Measurements from ENCODE around the gene CNTNAP2.

CNTNAP2 gene

GRCh38 chr7:148385009-148385682, 2268.5 kb downstream of the CNTNAP2 start:
- no peaks in the 10 kb centered on the region for H3K27me3 ChIP-seq (ENCODE audit: insufficient read depth, insufficient read length)
- H3K4me1 ChIP-seq (ENCODE audit: insufficient read depth, insufficient read length): peaks cover 2% of the 10 kb centered on the region
- peaks cover 5% of the 10 kb centered on the region; the same call in 1 of the 2 replicates for H3K9me3 ChIP-seq (ENCODE audit: insufficient read depth, low read length)
- no peak overlapping the region for H3K9ac ChIP-seq (ENCODE audit: insufficient read length, low read depth)
- no peak for DNase-seq (ENCODE audit: low read depth, low spot score)
- H3K36me3 ChIP-seq (ENCODE audit: insufficient read depth, insufficient read length, low read length): peaks cover 4% of the 10 kb centered on the region
- TF ChIP-seq YY1 (IDR thresholded peaks at IDR 0.05; ENCODE audit: insufficient read depth, insufficient read length): no peak
- no peak for TF ChIP-seq SUZ12 (IDR thresholded peaks at IDR 0.05; ENCODE audit: extremely low read depth, insufficient read depth, insufficient read length)
- no peak for TF ChIP-seq ZNF274 (IDR thresholded peaks at IDR 0.05; ENCODE audit: low read depth, low read length)
- H3K4me3 ChIP-seq (ENCODE audit: insufficient read length, low read depth): no peak overlapping the region

DNA sequence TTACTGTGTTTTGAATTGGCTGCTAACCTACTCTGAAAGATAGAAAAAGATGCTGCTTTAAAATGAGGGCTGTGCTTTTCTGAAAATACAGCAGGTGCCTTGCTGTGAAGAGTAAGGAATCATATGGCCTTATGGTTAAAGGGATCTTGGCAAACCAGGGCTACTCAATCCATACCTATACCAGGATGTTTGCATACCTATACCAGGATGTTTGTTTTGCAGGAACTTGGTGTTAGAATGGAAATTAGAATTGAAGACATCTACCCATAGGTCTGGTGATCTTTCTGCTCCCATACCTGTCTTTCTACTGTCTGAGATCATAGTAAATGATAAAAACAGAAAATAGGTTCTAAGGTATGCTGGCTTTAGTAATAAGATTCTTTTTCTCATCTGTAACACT, 2273.8 kb downstream of the CNTNAP2 start:
- Histone ChIP-seq H3K4me1 (ENCODE audit: insufficient read depth, insufficient read length) (no peaks in the 10 kb centered on the region), H3K9ac (ENCODE audit: insufficient read length, low read depth) (no peak overlapping the region), H3K9me3 (ENCODE audit: insufficient read depth, low read length) (peaks cover 5% of the 10 kb centered on the region; the same call in 1 of the 2 replicates), H3K36me3 (ENCODE audit: insufficient read depth, insufficient read length, low read length) (no peaks in the 10 kb centered on the region), H3K27me3 (ENCODE audit: insufficient read depth, insufficient read length) (no peaks in the 10 kb centered on the region), H3K4me3 (ENCODE audit: insufficient read length, low read depth) (no peak overlapping the region)
- no peak for DNase-seq (ENCODE audit: low read depth, low spot score)
- no peak for TF ChIP-seq SUZ12 (IDR thresholded peaks at IDR 0.05; ENCODE audit: extremely low read depth, insufficient read depth, insufficient read length)
- TF ChIP-seq YY1 (IDR thresholded peaks at IDR 0.05; ENCODE audit: insufficient read depth, insufficient read length): no peak
- TF ChIP-seq ZNF274 (IDR thresholded peaks at IDR 0.05; ENCODE audit: low read depth, low read length): no peak

DNA sequence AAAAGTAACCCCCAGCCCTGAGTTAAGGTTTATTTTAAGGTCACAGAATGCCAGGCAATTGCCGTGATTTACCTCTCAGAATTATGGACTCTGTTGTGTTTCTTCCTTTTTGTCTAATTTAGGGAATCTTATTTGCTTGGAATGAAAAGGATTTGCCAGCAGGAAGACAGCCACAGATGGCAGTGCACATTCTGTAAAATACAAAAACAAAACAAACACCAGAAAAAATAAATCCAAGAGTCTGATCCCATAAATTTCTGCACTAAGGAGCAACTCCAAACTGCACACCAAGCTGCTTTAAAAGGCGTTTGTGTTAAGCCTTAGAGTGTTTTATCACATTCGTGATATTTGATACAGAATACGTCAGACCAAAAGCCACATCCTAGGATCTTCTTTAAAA, 2275.0 kb downstream of the CNTNAP2 start:
- H3K4me3 ChIP-seq (ENCODE audit: insufficient read length, low read depth): no peak overlapping the region
- TF ChIP-seq ZNF274 (IDR thresholded peaks at IDR 0.05; ENCODE audit: low read depth, low read length) (no peak), YY1 (IDR thresholded peaks at IDR 0.05; ENCODE audit: insufficient read depth, insufficient read length) (no peak), SUZ12 (IDR thresholded peaks at IDR 0.05; ENCODE audit: extremely low read depth, insufficient read depth, insufficient read length) (no peak)

GRCh38 chr7:148394582-148394981, 2278.0 kb downstream of the CNTNAP2 start:
- Histone ChIP-seq H3K4me1 (ENCODE audit: insufficient read depth, insufficient read length) (peaks cover 2% of the 10 kb centered on the region), H3K4me3 (ENCODE audit: insufficient read length, low read depth) (no peak overlapping the region), H3K9ac (ENCODE audit: insufficient read length, low read depth) (no peak overlapping the region), H3K27me3 (ENCODE audit: insufficient read depth, insufficient read length) (no peaks in the 10 kb centered on the region), H3K36me3 (ENCODE audit: insufficient read depth, insufficient read length, low read length) (no peaks in the 10 kb centered on the region), H3K9me3 (ENCODE audit: insufficient read depth, low read length) (peaks cover 2% of the 10 kb centered on the region; the same call in 1 of the 2 replicates)
- TF ChIP-seq SUZ12 (IDR thresholded peaks at IDR 0.05; ENCODE audit: extremely low read depth, insufficient read depth, insufficient read length) (no peak), ZNF274 (IDR thresholded peaks at IDR 0.05; ENCODE audit: low read depth, low read length) (no peak), YY1 (IDR thresholded peaks at IDR 0.05; ENCODE audit: insufficient read depth, insufficient read length) (no peak)
- no peak for DNase-seq (ENCODE audit: low read depth, low spot score)

More for the DNA sequence above, 2275.0 kb downstream of the CNTNAP2 start:
- H3K36me3 ChIP-seq (ENCODE audit: insufficient read depth, insufficient read length, low read length): no peaks in the 10 kb centered on the region
- H3K9me3 ChIP-seq (ENCODE audit: insufficient read depth, low read length): peaks cover 5% of the 10 kb centered on the region; the same call in 1 of the 2 replicates
- no peaks in the 10 kb centered on the region for H3K27me3 ChIP-seq (ENCODE audit: insufficient read depth, insufficient read length)
- no peak for DNase-seq (ENCODE audit: low read depth, low spot score)
- no peak overlapping the region for H3K9ac ChIP-seq (ENCODE audit: insufficient read length, low read depth)
- H3K4me1 ChIP-seq (ENCODE audit: insufficient read depth, insufficient read length): peaks cover 2% of the 10 kb centered on the region

DNA sequence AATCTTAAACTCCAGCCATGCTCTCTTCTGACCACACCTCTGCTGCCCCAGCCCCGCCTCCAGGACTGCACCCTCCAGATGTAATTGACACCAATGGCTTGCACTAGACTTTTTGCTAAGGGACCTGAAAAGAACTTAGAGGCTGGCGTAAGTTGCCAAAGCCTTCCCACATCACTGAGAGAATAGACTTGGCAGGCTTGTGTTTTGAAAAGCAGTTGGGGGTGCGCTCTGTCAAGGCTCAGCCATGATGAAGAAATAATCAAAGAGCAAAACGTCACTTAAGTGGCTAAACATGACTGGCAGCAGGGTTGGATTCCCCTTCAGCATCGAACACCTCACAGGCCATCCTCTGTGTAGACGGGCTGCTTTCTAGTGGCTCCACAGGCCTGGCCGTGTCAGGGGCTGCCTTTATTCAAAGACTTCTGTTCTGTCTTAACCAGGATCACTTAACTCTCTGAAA, 2278.8 kb downstream of the CNTNAP2 start:
- Histone ChIP-seq H3K4me3 (ENCODE audit: insufficient read length, low read depth) (no peak overlapping the region), H3K36me3 (ENCODE audit: insufficient read depth, insufficient read length, low read length) (no peaks in the 10 kb centered on the region), H3K9me3 (ENCODE audit: insufficient read depth, low read length) (no peaks in the 10 kb centered on the region), H3K27me3 (ENCODE audit: insufficient read depth, insufficient read length) (no peaks in the 10 kb centered on the region), H3K9ac (ENCODE audit: insufficient read length, low read depth) (no peak overlapping the region), H3K4me1 (ENCODE audit: insufficient read depth, insufficient read length) (peaks cover 2% of the 10 kb centered on the region)
- DNase-seq (ENCODE audit: low read depth, low spot score): no peak
- TF ChIP-seq ZNF274 (IDR thresholded peaks at IDR 0.05; ENCODE audit: low read depth, low read length): no peak
- no peak for TF ChIP-seq YY1 (IDR thresholded peaks at IDR 0.05; ENCODE audit: insufficient read depth, insufficient read length)
- no peak for TF ChIP-seq SUZ12 (IDR thresholded peaks at IDR 0.05; ENCODE audit: extremely low read depth, insufficient read depth, insufficient read length)

GRCh38 chr7:148395990-148396716, 2279.6 kb downstream of the CNTNAP2 start:
- H3K36me3 ChIP-seq (ENCODE audit: insufficient read depth, insufficient read length, low read length): no peaks in the 10 kb centered on the region
- no peak overlapping the region for H3K4me3 ChIP-seq (ENCODE audit: insufficient read length, low read depth)
- no peak for DNase-seq (ENCODE audit: low read depth, low spot score)
- TF ChIP-seq ZNF274 (IDR thresholded peaks at IDR 0.05; ENCODE audit: low read depth, low read length): no peak
- TF ChIP-seq SUZ12 (IDR thresholded peaks at IDR 0.05; ENCODE audit: extremely low read depth, insufficient read depth, insufficient read length): no peak
- no peak for TF ChIP-seq YY1 (IDR thresholded peaks at IDR 0.05; ENCODE audit: insufficient read depth, insufficient read length)
- peaks cover 2% of the 10 kb centered on the region for H3K4me1 ChIP-seq (ENCODE audit: insufficient read depth, insufficient read length)
- H3K27me3 ChIP-seq (ENCODE audit: insufficient read depth, insufficient read length): no peaks in the 10 kb centered on the region
- no peak overlapping the region for H3K9ac ChIP-seq (ENCODE audit: insufficient read length, low read depth)
- H3K9me3 ChIP-seq (ENCODE audit: insufficient read depth, low read length): no peaks in the 10 kb centered on the region

DNA sequence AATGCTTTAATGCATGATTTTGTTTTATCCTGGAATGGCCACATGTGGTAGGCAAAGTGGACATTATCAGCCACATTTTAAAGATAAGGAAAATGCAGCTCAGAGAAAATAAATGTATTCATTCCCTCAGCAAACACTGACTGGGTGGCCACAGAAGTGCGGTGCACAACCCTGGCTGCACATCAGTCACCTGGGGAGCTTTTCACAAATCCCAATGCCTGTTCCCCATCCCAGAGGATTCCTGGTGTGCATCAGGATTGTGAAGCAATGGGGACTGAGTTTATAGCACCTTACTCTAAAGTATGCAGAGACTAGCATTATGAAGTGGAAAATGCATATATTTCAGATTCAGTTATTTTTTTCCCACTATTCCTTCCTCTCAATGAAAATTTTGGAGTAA, 2280.5 kb downstream of the CNTNAP2 start:
- no peaks in the 10 kb centered on the region for H3K27me3 ChIP-seq (ENCODE audit: insufficient read depth, insufficient read length)

More for the DNA sequence above, 2280.5 kb downstream of the CNTNAP2 start:
- no peaks in the 10 kb centered on the region for H3K9me3 ChIP-seq (ENCODE audit: insufficient read depth, low read length)
- no peak for DNase-seq (ENCODE audit: low read depth, low spot score)
- no peak for TF ChIP-seq ZNF274 (IDR thresholded peaks at IDR 0.05; ENCODE audit: low read depth, low read length)
- H3K9ac ChIP-seq (ENCODE audit: insufficient read length, low read depth): no peak overlapping the region
- no peak overlapping the region for H3K4me3 ChIP-seq (ENCODE audit: insufficient read length, low read depth)
- no peaks in the 10 kb centered on the region for H3K36me3 ChIP-seq (ENCODE audit: insufficient read depth, insufficient read length, low read length)
- peaks cover 2% of the 10 kb centered on the region for H3K4me1 ChIP-seq (ENCODE audit: insufficient read depth, insufficient read length)
